NCI-H226 (cell line): ENCODE data around the gene BICD1.

Experiments used
- DNase-seq: peaks from one replicate; pipeline ENCODE4 v3.0.0-alpha.2; 2015

BICD1 gene

GRCh38 chr12:32285489-32285888, 178.8 kb downstream of the BICD1 start:
- DNase-seq = no peak

- DNase-seq = peak; percentile 37
These were observed 183.8 kb downstream of the BICD1 start for GRCh38 chr12:32290411-32290810.

- DNase-seq = no peak
These were observed 185.5 kb downstream of the BICD1 start for GRCh38 chr12:32292151-32292550.

- DNase-seq = no peak
These were observed 187.3 kb downstream of the BICD1 start for GRCh38 chr12:32293808-32294419.

GRCh38 chr12:32296567-32296966, 189.9 kb downstream of the BICD1 start:
- DNase-seq = no peak

GRCh38 chr12:32298917-32299316, 192.3 kb downstream of the BICD1 start:
- no peak for DNase-seq

GRCh38 chr12:32301216-32301615, 194.6 kb downstream of the BICD1 start:
- DNase-seq = no peak

- DNase-seq = peak; percentile 13
These were observed 195.8 kb downstream of the BICD1 start for GRCh38 chr12:32302218-32303173.

- DNase-seq = no peak
These were observed 196.5 kb downstream of the BICD1 start for GRCh38 chr12:32303174-32303549.

GRCh38 chr12:32305163-32305562, 198.5 kb downstream of the BICD1 start:
- DNase-seq = no peak

GRCh38 chr12:32307326-32307725, 200.7 kb downstream of the BICD1 start:
- no peak for DNase-seq

- no peak for DNase-seq
These were observed 203.4 kb downstream of the BICD1 start for GRCh38 chr12:32309811-32310736.

- peak; percentile 33 for DNase-seq
These were observed 205.5 kb downstream of the BICD1 start for GRCh38 chr12:32312049-32312670.

- DNase-seq = no peak
These were observed 215.7 kb downstream of the BICD1 start for GRCh38 chr12:32322354-32322753.

- peak; percentile 34 for DNase-seq
These were observed 224.5 kb downstream of the BICD1 start for GRCh38 chr12:32331133-32331532.

- no peak for DNase-seq
These were observed 225.8 kb downstream of the BICD1 start for GRCh38 chr12:32332446-32332845.

- no peak for DNase-seq
These were observed 227.7 kb downstream of the BICD1 start for GRCh38 chr12:32334371-32334777.

- DNase-seq = no peak
These were observed 229.6 kb downstream of the BICD1 start for GRCh38 chr12:32336261-32336660.

GRCh38 chr12:32343496-32343895, 236.8 kb downstream of the BICD1 start:
- no peak for DNase-seq

- DNase-seq = no peak
These were observed 237.4 kb downstream of the BICD1 start for GRCh38 chr12:32344047-32344446.

GRCh38 chr12:32353540-32353939, 246.9 kb downstream of the BICD1 start:
- no peak for DNase-seq

GRCh38 chr12:32357601-32358249, 251.1 kb downstream of the BICD1 start:
- DNase-seq = no peak
